Ishikawa (cell line): Measurements from ENCODE around the gene C1QC.

Source experiments
- CEBPB ChIP-seq: IDR thresholded peaks from 2 replicates; pipeline ENCODE4 v1.6.1; 2012
- NFIC ChIP-seq: IDR thresholded peaks from 2 replicates; pipeline ENCODE4 v1.6.1; 2012
- RAD21 ChIP-seq: IDR thresholded peaks from 2 replicates; pipeline ENCODE4 v1.6.1; 2012; ENCODE audit warnings: low read depth
- TAF1 ChIP-seq: IDR thresholded peaks from 2 replicates; pipeline ENCODE4 v1.6.1; 2012; ENCODE audit warnings: low read depth, mild to moderate bottlenecking
- TEAD4 ChIP-seq: IDR thresholded peaks from 2 replicates; pipeline ENCODE4 v1.6.1; 2012
- YY1 ChIP-seq: IDR thresholded peaks from 2 replicates; pipeline ENCODE4 v1.6.1; 2012; ENCODE audit warnings: low read depth
- TF ChIP-seq, protein P1 (sequence below): IDR thresholded peaks from 2 replicates; pipeline ENCODE4 v1.6.1; 2012
- TF ChIP-seq, protein P2 (sequence below): IDR thresholded peaks from 2 replicates; pipeline ENCODE4 v1.6.1; 2012
- TF ChIP-seq, protein P3 (sequence below): IDR thresholded peaks from 2 replicates; pipeline ENCODE4 v1.6.1; 2012; ENCODE audit warnings: low read depth, mild to moderate bottlenecking

DNA sequence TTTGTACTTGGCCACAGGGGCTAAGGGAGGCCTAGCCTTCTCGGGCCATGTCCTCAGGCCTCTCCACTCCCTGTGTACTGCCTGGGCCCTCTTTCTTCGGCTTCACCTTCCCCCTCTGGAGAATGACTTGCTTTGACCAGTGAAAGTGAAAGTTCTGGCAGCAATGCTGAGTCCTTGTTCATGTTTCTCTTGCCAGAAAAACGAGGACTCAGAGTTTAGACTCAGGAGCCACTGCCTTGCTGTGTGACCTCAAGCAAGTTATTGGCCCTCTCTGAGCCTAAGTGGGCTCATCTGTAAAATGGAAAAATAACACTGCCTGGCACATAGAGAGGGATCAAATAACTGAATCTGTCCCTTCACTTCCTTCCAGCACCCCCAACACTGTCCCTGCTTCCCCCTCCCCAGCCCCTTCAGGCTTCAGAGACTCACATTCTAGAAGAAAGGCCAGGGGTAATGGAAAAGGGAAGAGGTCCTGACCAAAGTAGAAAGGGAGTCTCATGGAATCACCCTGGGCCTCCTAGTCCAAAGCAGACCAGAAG is 5.5 kb upstream of the C1QC start:
- TF ChIP-seq, protein P1, sequence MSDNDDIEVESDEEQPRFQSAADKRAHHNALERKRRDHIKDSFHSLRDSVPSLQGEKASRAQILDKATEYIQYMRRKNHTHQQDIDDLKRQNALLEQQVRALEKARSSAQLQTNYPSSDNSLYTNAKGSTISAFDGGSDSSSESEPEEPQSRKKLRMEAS, result no peak
- TF ChIP-seq CEBPB (no peak), NFIC (no peak), TEAD4 (no peak), RAD21 (no peak), TAF1 (no peak), YY1 (no peak)
- TF ChIP-seq, protein P2, sequence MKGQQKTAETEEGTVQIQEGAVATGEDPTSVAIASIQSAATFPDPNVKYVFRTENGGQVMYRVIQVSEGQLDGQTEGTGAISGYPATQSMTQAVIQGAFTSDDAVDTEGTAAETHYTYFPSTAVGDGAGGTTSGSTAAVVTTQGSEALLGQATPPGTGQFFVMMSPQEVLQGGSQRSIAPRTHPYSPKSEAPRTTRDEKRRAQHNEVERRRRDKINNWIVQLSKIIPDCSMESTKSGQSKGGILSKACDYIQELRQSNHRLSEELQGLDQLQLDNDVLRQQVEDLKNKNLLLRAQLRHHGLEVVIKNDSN, result no peak
- TF ChIP-seq, protein P3, sequence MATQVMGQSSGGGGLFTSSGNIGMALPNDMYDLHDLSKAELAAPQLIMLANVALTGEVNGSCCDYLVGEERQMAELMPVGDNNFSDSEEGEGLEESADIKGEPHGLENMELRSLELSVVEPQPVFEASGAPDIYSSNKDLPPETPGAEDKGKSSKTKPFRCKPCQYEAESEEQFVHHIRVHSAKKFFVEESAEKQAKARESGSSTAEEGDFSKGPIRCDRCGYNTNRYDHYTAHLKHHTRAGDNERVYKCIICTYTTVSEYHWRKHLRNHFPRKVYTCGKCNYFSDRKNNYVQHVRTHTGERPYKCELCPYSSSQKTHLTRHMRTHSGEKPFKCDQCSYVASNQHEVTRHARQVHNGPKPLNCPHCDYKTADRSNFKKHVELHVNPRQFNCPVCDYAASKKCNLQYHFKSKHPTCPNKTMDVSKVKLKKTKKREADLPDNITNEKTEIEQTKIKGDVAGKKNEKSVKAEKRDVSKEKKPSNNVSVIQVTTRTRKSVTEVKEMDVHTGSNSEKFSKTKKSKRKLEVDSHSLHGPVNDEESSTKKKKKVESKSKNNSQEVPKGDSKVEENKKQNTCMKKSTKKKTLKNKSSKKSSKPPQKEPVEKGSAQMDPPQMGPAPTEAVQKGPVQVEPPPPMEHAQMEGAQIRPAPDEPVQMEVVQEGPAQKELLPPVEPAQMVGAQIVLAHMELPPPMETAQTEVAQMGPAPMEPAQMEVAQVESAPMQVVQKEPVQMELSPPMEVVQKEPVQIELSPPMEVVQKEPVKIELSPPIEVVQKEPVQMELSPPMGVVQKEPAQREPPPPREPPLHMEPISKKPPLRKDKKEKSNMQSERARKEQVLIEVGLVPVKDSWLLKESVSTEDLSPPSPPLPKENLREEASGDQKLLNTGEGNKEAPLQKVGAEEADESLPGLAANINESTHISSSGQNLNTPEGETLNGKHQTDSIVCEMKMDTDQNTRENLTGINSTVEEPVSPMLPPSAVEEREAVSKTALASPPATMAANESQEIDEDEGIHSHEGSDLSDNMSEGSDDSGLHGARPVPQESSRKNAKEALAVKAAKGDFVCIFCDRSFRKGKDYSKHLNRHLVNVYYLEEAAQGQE, result no peak
